Activated CD8-positive, alpha-beta T cell treated with anti-CD3 and anti-CD28 coated beads for 36 hours (primary cell): Measurements from ENCODE around the gene GALNT17. TPM values are rescaled to one million over a fixed set of nuclear protein-coding genes. Genes with fewer than 3 reads are reported as not detected.

Experiments used
- ATAC-seq: fragments of 200-7000 bp; cut with Tn5 transposase; one replicate; pipeline ENCODE4 v1.10.0; 2021; ENCODE audit warnings: mild to moderate bottlenecking, moderate library complexity
- CTCF ChIA-PET: fragments of 350-600 bp; sonication (Branson Sonifier 250); formaldehyde crosslinking; loops from one replicate; lab custom pipeline; 2021; ENCODE audit warnings: antibody characterized with exemption; lab: Charles Lee
- POLR2A ChIA-PET: fragments of 350-600 bp; sonication (Branson Sonifier 250); formaldehyde crosslinking; loops from one replicate; lab custom pipeline; 2021; ENCODE audit warnings: antibody characterized with exemption; lab: Charles Lee
- DNase-seq: peaks from one replicate; pipeline ENCODE4 v3.0.0-alpha.2; 2020
- H3K27ac Mint-ChIP-seq: one replicate; pipeline ENCODE4 v1.8.0; 2021; ENCODE audit warnings: mild to moderate bottlenecking, mixed read lengths
- H3K27me3 Mint-ChIP-seq: one replicate; pipeline ENCODE4 v1.8.0; 2021; ENCODE audit warnings: mixed read lengths
- H3K36me3 Mint-ChIP-seq: one replicate; pipeline ENCODE4 v1.8.0; 2021; ENCODE audit warnings: low read depth, mixed read lengths
- H3K4me1 Mint-ChIP-seq: one replicate; pipeline ENCODE4 v1.8.0; 2021; ENCODE audit warnings: low read depth, mixed read lengths
- H3K4me3 Mint-ChIP-seq: one replicate; pipeline ENCODE4 v1.8.0; 2021; ENCODE audit warnings: mild to moderate bottlenecking, moderate library complexity, mixed read lengths
- H3K9me3 Mint-ChIP-seq: one replicate; pipeline ENCODE4 v1.8.0; 2021; ENCODE audit warnings: mixed read lengths
- intact Hi-C: fragments of 100-400 bp; cut with micrococcal nuclease; formaldehyde crosslinking; loops from one replicate; pipeline ENCODE4 v1.10.0; 2022
- total RNA-seq, 2 experiments: library from RNA; stranded (reverse); gene quantifications; one replicate each; pipeline ENCODE4 v1.2.3, GENCODE V29; 2021
- TF ChIP-seq, protein P1 (sequence below): fragments of 200-600 bp; IDR thresholded peaks from one replicate; pipeline ENCODE4 v1.8.0; 2022; ENCODE audit warnings: antibody characterized with exemption, mild to moderate bottlenecking

Gene GALNT17
- total RNA-seq, 2 experiments from 2014 or later: not detected

DNA sequence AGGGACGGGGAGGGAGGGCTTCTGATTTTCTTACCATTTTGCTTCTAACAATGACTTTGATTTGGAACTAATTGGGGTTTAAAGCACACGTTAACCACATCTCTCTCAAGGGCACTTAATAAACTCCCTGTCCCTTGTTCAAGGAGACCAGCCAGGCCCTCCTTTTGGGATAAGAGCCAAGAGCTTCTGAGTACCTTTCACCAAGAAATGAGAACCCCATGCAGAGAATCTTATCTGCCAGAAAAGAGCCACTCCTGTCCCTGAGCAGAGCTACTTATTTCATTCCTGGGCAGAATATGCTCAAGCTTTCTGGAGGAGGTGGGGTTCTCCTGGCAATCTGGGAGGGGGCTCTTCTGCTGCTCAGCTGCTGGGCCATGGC lies 574.6 kb downstream of the GALNT17 start:
- H3K27me3 Mint-ChIP-seq: peaks cover 1% of the 10 kb centered on the region
- TF ChIP-seq, protein P1, sequence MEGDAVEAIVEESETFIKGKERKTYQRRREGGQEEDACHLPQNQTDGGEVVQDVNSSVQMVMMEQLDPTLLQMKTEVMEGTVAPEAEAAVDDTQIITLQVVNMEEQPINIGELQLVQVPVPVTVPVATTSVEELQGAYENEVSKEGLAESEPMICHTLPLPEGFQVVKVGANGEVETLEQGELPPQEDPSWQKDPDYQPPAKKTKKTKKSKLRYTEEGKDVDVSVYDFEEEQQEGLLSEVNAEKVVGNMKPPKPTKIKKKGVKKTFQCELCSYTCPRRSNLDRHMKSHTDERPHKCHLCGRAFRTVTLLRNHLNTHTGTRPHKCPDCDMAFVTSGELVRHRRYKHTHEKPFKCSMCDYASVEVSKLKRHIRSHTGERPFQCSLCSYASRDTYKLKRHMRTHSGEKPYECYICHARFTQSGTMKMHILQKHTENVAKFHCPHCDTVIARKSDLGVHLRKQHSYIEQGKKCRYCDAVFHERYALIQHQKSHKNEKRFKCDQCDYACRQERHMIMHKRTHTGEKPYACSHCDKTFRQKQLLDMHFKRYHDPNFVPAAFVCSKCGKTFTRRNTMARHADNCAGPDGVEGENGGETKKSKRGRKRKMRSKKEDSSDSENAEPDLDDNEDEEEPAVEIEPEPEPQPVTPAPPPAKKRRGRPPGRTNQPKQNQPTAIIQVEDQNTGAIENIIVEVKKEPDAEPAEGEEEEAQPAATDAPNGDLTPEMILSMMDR: no peak
- intact Hi-C loops: no loop called here
- no peaks in the 10 kb centered on the region for H3K36me3 Mint-ChIP-seq
- CTCF ChIA-PET: no interaction called here
- no peak overlapping the region for H3K27ac Mint-ChIP-seq
- peaks cover 9% of the 10 kb centered on the region for H3K9me3 Mint-ChIP-seq
- ATAC-seq: no peak
- DNase-seq: no peak
- POLR2A ChIA-PET: no interaction called here
- no peak overlapping the region for H3K4me3 Mint-ChIP-seq
- no peaks in the 10 kb centered on the region for H3K4me1 Mint-ChIP-seq

DNA sequence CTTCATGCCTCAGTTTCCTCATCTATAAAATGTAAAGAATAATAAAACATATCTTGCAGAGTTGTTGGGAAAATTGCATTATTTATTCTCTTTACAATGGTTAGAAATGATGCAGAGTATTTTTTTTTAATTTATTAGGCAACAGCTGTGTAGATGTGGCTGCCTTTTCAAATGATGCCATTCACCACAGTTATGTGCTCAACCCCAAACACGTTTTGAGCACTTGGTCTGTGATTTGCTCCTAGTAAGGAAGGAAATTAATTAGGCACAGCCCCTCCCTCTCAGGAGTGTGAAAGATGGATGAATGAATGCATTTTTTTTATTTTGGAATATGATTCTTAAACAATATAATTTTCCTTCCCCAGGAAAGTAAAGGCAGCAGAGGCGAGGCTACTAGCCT lies 575.1 kb downstream of the GALNT17 start:
- Mint-ChIP-seq H3K27ac (no peak overlapping the region), H3K27me3 (peaks cover 1% of the 10 kb centered on the region), H3K36me3 (no peaks in the 10 kb centered on the region), H3K4me1 (no peaks in the 10 kb centered on the region), H3K4me3 (no peak overlapping the region), H3K9me3 (peaks cover 9% of the 10 kb centered on the region)
- DNase-seq: no peak
- intact Hi-C loops: no loop called here
- ATAC-seq: no peak
- CTCF ChIA-PET: no interaction called here
- TF ChIP-seq, protein P1: no peak
- POLR2A ChIA-PET: no interaction called here

DNA sequence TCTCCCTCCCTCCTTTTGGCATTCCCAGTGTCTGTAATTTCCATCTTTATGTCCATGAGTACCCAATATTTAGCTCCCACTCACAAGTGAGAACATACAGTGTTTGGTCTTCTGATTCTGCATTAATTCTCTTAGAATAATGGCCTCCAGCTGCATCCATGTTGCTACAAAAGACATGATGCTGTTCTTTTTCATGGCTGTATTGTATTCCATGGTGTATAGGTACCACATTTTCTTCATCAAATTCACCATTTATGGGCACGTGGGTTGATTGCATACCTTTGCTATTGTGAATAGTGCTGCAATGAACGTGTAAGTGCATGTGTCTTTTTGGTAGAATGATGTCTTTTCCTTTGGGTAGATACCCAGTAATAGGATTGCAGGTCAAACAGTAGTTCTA lies 576.8 kb downstream of the GALNT17 start:
- CTCF ChIA-PET: no interaction called here
- TF ChIP-seq, protein P1: no peak

DNA sequence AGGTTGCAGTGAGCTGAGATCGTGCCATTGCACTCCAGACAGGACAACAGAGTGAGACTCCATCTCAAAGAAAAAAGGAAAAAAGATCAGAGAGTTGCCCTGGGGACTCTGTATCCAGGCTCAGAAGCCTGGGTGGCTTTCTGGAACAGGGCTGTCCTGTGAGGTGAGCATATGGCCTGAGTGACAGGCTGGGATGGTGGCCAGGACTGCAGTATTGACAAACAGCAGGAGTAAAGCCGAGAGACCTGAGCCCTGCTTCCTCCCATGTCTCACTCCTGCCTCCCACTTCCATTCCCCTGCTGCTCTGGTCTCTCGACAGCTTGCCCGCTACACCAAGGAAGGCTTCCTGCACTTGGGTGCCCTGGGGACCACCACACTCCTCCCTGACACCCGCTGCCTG lies 578.5 kb downstream of the GALNT17 start:
- Mint-ChIP-seq H3K27me3 (peaks cover 1% of the 10 kb centered on the region), H3K4me3 (no peak overlapping the region), H3K36me3 (no peaks in the 10 kb centered on the region), H3K9me3 (peaks cover 5% of the 10 kb centered on the region), H3K4me1 (no peaks in the 10 kb centered on the region), H3K27ac (no peak overlapping the region)
- ATAC-seq (no peak), DNase-seq (no peak)
- CTCF ChIA-PET: no interaction called here
- POLR2A ChIA-PET: no interaction called here
- TF ChIP-seq, protein P1: no peak
- intact Hi-C loops: no loop called here

More for the DNA sequence above, 576.8 kb downstream of the GALNT17 start:
- intact Hi-C loops: no loop called here
- H3K4me3 Mint-ChIP-seq: no peak overlapping the region
- H3K4me1 Mint-ChIP-seq: no peaks in the 10 kb centered on the region
- peaks cover 7% of the 10 kb centered on the region for H3K9me3 Mint-ChIP-seq
- DNase-seq (no peak), ATAC-seq (no peak)
- POLR2A ChIA-PET: no interaction called here
- H3K27ac Mint-ChIP-seq: no peak overlapping the region
- peaks cover 1% of the 10 kb centered on the region for H3K27me3 Mint-ChIP-seq
- no peaks in the 10 kb centered on the region for H3K36me3 Mint-ChIP-seq

DNA sequence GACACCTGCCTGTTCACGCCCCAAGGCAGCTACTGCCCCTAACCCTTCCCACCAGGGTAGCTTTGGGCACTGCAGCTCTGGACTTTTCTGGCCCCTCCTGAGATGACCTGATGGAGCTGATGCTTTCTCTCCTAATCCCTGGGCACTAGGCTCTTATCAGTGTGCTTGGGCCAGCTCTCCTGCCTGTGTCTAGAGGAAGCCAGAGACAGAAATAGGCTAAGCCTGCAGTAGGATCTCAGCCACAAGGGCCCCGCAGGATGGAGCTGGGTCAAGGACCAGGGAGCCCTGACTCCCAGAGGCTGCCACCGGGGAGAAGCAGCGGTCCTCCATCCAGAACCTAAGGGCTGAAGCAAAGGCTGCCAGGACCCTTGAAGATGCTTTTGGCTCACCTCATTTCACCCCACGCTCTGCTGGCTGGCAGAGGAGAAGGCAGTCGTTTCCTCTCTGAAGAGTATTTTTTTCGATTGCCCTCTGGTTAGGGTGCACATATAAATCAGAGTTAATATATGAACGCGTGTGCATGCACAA lies 580.8 kb downstream of the GALNT17 start:
- H3K27me3 Mint-ChIP-seq: peaks cover 1% of the 10 kb centered on the region
- H3K9me3 Mint-ChIP-seq: peaks cover 5% of the 10 kb centered on the region
- ChIA-PET CTCF (no interaction called here), POLR2A (no interaction called here)
- no peaks in the 10 kb centered on the region for H3K4me1 Mint-ChIP-seq
- DNase-seq (no peak), ATAC-seq (no peak)
- H3K4me3 Mint-ChIP-seq: no peak overlapping the region
- intact Hi-C loops: no loop called here
- TF ChIP-seq, protein P1: no peak
- no peaks in the 10 kb centered on the region for H3K36me3 Mint-ChIP-seq
- H3K27ac Mint-ChIP-seq: no peak overlapping the region
